ELF-1 (cell line): ENCODE measurements around the gene AP3S2.

Experiments
- DNase-seq: peaks from one replicate; pipeline ENCODE4 v3.0.0-alpha.2; 2016; ENCODE audit warnings: low read depth, low spot score

The AP3S2 gene

DNA sequence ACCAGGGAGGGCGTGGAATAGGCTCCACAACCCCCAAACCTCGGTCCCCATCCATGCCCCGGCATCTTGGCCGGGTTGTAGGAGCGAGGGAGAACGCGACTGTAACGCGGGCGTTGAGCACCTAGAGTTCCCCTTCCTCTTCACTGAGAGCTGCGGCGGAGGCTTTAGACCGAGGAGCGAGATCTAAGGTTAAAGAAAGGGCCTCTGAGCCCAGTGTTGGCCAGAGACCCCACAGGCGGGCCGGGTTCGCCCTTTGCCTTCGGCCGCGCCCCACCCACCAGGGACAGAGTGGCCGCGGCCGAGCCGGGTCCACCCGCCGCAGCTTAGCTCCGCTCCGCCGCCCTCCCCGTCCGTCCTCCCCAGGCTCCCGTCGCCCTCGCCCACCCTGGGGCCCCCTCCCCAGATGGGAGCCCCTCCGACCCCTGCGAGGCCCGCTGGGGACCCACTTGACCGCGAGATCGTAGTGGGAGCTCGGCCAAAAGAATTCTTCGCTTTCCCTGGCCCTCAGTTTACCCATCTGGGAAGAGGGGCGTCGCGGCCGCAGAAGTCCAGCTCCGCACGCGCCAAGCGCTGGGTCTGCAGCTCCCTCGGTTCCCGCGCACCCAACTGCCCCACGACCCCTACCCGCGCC lies 79.6 kb downstream of the AP3S2 start:
- no peak for DNase-seq

DNA sequence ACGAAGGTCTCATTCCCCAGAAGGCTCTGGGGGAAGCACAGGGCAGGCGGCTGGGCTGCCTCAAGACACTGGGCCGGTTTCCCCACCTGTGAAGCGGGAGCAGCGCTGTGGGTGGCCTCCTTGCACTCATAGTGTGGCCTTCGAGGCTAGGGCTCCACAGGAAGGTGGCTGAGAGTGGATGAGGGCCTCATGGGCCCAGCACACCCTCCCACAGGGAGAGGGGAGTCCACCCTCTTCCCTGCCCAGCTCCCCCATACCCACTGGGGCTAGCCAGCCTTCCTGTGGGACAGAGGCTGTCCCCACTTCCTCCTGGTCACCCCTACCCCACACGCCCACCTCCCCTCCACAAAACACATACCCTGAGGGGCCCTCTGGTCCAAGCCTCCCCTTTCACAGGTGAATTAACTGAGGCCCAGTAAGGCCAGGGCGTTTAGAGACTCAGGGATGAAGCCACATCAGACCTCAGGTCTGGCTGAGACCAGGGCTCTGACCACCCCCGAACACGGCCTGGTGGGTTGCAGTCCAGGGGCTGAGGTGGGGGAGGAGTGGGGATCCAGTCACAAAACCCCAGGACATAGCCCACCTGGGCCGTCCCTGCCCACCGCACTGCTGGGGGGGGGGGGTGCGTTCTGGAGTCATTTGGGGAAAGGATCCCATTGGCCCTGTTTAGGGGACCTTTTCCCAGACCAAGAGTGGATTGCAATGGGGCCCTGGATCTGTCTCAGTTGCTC lies 80.2 kb downstream of the AP3S2 start:
- DNase-seq: no peak

DNA sequence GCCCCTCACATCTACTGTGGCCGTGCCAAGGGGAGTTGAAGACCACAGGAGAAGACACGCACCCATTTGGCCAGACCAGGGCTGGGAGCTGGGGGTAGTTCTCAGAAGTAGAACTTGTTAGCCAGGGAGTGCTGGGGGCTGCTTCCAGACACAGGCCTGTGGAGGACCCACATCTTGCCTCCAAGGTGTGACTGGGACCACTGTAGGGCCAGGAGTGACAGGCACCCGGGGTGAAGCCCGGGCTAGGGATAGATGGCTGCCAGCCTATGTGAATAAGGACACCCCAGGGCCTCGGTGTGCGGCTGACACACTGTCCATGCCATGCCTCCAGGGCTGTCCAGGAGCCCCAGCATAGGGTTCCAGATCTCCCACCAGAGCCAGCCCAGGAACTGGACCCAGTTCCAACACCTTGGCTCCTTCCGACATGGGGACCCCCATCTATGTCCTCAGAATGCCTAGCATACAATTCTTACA lies 80.9 kb downstream of the AP3S2 start:
- no peak for DNase-seq

DNA sequence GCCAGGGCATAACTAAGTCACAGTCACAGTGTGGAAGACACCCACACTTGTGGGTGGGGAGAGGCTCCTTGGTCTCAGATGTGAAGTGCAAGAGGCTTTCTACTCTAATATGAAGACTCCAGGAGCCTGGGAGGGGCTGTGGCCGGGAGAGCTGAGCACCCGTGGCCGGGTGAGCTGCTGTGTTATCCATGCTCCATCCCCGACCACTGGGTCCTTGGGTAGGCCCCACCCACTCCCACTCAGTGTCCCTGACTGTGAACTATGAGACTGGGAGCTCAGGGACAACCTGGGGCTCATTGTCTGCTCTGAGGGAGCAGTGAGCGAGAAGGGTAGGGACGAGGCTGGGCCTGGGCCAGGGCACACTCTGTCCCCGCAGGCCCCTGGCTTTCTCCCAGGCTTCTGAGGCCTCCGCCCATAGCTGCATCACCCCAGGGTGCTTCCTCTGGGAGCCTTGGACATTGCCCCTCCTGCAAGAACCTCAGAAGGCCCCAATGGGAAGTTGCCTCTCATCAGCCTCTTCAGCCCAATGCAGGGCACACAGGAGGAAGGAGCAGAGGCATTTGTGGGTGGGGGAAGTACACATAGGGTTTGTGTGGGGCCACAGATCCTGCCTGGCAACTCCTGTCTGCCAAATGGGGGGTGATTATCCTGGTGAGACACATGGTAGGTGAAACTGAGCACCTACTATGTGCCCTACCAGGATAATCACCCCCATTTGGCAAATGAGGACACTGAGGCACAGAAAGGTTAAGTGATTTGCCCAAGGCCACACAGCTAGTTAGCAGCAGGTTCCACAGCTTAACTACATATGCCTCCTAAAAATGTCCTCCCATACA lies 81.6 kb downstream of the AP3S2 start:
- no peak for DNase-seq

DNA sequence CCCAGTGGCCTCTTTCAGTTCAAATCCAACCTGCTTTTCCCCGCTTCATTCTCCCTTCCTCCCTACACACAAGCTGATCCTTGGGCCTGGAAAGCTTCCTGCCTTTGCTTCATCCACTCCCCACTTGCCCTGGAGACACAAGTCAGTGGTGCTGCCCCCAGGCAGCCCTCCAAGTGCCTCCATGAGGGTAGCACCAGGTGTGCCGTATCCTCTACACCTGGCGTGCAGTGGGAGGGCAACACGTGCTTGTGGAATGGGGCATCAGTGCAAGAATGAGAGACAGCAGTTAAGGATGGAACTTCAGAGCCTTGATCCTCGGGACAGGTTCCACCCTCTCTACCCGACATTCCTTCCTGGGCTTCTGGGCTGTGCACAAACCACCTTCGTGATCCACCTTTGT lies 83.0 kb downstream of the AP3S2 start:
- DNase-seq: no peak

DNA sequence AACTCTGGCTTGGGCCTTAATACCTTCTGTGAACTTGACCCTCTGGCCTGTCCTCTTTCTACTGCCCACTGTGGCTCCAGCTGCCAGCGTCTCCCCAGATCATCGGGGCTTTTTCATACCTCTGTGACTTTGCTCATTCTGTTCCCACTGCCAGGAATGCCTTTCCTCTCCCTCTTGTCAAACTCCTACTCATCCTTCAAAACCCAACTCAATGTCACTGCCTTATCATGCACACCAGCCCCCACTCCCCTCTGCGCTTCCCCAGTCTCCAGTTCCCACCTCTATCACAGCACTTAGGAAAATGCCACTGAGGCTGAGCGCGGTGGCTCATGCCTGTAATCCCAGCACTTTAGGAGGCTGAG lies 84.0 kb downstream of the AP3S2 start:
- DNase-seq: no peak

DNA sequence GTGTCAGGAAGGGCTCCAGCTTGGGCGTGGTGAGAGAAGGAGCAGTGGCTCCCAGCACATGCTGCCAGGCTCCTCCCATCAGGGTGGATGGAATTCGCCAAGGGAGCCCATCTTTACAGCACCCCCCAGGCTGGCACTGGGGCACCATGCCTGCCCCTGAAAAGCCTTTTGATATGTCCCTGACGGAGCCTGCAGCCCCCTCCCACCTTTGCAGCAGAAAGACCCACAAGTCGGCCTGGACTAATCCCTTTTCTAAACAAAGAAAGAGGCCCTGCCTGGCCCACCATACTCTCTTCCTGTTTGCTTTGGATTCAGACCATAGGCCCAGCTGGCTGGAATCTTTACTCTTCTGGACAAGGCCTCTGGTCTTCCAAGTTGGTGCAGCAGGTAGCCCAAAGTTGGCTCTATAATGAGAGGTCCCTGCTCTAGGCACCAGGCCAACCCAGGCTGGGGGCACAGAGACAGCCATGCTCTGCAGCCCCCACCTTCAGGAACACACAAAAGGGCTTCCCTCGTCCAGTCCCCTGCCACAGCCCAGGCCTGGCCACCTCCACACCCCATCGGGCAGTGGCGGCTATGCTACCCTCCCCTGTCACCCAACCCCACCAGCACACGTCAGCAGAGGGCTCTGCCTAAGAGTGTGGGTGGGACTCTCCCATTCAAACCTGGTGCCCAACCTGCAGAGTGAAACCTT lies 84.6 kb downstream of the AP3S2 start:
- no peak for DNase-seq

DNA sequence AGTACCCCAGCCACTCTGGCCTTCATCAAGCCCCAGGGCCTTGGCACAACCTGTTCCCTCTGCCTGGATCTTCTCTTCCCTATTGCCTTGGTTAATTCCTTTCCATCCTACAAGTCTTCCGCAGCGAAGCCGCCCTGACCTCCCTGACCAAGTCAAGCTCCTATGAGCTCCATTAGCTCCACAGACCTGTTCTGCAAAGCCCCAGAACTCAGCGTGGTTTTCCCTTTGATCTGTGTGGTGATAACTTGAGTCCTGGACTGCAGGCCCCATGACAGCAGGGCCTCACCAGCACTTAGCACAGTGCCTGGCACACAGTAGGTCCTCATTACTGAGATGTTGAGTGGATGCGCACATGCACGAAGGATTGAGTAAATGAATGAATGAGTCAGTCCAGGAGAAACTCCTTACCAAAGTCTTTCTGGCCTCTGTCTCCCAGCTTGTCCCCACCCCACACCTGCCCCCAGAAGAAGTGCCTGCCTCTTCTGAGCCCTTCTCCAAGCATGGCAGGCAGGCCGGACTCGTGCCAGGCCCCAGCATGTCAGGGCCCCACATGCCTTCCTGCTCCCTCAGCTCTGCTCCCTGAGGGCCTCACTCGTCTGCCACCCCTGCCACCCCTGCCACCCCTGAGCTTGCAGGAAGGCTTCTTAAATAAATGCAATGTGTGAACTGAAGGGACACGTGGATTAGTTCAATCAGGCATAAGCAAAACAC lies 85.5 kb downstream of the AP3S2 start:
- DNase-seq: peak; percentile 53

DNA sequence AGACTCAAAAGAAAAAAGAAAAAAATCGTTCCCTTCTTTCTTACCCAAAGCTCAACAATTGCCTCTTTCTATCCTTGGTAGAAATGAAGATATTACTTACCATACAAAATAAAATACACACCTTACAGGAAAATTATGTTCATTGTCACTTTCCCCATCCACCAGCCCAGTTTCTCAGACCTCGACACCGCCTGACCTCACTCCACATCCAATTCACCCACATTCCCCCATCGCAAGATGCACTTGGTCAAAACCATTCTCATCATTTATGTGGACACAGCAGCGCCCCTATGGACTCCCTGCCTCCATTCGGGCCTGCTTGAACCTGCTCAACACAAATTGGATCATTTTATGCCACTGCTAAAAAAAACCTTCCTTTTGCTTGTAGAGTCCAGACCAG lies 86.1 kb downstream of the AP3S2 start:
- DNase-seq: no peak

DNA sequence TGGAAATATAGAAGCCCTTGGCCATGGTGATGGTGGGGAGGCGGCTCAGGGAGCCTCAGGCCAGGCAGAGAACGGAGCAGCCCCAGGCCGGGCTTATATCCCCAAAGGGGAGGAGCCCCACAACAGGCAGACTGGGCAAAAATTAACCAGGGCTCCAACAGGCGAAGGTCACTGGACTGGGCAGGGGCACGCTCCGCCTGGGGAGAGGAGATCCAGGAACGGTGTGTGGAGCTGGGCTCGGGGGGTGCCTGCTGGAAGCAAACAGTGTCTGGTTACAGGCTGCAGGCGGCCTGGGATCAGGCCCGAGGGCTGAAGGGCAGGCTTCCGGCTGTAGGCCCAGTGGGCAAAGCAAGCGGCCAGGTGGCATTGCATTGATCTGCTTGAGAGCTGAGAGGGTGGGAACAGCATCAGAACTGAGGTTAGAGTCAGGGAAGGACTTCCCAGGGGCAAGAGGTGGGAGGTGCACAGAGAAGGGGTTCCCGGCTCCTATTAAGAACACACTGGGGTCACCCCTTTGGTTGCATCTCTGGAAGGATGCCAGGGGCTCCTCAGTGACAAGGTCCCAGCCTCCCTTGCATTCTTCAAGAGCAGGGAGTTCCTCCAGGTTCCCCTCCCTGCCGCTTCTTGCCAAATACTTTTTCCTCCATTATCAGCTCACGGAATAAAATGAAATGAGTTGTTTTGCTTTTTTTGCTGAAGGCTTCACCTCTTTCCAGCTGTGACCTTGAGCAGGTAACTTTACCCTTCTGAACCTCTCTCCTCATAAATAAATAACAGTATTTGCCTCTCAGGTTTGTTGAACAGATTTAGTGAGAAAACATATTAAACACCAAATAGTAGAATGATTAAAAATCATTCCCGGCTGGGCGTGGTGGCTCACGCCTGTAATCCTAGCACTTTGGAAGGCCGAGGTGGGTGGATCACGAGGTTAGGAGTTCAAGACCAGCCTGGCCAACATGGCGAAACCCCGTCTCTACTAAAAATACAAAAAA lies 86.9 kb downstream of the AP3S2 start:
- no peak for DNase-seq

DNA sequence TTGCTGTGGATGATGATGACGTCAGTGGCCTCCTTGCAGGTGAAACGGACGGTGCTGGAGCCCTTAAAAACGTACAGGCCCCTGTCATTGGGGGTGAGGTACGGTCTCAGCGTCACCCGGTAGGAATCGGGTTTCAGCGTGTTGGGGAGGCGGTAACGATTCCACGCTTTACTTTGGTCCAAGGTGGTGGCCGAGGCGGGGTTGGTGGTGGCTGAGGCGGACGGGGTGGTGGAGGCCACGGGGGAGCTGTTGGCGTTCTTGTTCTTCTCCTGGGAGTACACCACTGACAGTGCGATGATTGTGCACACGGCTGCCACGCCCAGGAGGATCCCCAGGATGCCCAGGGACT lies 87.6 kb downstream of the AP3S2 start:
- no peak for DNase-seq

DNA sequence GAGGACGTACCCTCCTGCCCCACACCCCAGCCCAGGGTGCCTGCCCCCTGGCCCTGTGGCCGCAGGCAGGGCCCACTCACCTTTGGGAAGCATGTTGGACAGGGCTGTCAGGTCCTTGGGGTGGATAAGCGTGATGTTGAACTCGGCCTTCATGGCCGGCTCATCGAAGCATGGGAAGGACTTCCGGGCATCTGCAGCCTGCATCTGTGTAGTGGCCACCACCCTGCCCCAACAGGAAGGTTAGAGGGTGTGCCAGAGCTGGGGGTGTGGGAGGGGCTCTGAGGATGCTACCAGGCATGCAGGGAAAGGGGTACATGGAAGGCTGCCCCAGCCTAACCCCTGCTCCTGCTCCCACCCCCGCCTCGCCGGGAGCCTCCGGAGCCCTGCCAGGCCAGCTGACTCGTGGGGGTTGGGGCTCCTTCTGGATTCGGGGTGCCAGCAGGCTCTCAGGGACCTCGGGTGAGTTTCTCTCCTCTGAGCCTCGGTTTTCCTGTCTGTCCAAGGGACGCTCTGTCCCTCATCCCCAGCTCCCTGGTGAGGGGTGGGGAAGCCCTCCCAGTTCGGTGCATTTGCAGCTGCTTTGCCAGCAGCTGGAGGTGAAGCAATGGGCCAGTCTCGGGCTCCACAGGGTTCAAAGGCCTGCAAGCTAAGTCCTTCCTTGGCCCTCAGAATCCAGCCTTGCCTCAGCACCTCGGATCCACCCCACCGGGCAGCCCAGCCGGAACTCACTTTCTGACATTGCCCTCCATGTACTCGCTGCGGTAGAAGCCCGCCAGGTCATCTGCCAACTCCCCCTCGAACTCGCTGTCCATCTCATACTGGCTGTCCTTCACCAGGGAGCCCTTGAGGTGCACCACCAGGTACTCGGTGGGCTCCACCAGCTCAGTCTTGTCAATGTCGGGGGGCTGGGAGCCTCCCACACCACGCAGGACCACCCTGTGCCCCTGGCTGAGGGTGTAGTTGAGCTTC lies 88.3 kb downstream of the AP3S2 start:
- DNase-seq: no peak

DNA sequence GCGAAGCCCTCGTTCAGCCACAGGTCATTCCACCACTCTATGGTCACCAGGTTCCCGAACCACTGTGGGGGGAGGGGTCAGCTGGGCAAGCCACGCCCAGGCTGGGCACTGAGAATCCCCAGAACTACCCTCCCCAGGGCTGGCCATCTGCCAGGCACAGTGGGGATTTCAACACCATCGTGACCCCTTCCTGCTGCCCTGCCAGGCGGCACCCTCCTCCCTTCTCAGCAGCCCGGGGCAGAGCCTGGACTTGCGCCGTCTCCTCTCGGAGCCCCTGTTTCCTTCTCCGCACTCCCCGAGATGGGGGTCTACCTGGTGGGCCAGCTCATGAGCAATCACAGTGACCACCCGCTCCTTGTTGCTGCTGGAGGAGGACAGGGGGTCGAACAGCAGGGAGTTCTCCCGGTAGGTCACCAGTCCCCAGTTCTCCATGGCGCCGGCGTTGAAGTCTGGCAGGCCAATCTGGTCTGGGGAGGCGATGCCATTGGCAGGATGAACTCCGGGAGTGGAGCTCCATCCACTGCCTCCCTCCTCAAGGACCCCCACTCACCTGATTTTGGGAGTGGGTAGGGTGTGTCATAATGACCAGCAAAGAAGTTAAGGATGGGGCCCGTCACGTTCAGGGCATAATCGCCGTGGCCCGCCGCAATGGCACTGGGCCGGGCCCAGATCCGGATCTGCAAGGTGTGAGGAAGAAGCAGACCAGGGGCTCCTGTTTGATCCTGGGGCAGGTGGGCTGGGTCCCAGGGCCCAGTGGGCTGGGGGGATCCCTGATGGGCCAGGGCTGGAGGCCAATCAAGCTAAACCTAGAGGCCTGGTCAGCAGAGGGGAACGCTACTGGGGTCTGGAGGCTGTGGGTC lies 89.6 kb downstream of the AP3S2 start:
- no peak for DNase-seq

DNA sequence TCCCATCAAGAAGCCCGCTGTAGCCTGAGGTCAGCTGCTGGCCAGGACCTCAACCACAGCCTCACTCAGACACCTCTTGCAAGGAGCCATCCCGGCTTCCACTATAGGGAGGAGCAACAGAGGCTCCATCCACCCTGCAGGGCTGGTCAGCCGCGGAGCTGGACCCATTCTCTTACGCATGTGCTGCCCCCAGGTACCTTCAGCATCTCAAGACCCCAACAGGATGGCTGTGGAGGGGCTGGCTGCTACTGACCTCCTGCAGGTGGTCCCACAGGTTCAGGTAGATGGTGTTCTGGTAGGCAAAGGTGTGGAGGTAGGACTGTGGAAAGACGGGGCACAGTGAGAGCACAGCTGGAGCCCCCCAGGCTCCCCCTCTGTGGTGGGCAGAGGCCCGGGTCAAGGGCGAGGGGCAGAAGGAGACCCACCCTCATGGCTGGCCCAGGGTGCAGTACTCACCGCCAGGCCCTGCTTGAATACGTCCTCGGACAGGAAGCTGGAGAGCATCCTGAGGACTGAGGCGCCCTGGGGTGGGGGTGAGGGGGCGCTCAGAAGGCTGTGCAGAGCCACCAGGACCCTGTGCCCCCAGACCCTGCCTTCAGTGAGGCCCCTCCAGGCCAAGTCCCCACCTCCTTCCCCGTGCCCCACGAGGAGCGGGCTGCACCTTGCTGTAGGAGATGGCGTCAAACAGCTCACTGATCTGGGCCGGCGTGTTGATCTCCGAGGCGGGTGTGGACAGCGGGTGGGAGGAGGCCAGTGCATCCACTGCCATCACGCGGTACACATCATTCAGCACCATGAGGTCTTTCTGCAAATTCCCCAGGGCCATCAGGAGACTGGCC lies 90.6 kb downstream of the AP3S2 start:
- no peak for DNase-seq

DNA sequence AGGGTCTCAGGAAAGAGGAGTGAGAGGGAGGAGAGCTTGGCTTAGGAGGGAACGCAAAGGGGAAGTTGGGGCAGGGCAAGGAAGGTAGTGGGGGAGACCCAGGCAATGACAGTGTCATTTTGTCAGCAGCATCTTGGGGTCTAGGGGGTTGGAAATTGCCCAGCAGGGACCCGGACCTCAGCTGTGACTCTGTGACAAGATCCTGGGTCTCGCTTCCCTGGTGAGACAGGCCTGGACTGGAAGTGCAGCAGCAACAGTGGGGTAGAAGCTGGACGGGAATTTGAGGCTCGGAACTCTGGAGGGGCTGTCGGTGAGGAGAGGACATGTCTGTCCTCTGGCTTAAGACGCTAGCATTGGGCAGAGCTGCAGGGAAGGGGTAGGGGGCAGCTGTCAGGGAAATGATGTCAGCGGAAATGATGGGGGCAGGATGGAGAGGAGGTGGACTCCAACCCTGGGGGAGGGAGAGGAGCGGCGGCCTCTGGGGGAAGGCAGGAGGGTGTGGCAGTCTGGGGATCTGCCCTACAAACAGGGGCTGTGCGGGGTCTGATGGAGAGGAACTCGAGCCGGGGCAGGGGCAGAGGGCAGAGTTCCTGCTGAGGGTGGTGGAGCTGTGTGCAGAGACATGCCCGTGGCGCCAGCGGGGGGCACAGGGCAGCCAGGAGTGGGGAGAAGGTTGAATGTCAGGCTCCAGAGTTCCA lies 91.4 kb downstream of the AP3S2 start:
- DNase-seq: no peak

DNA sequence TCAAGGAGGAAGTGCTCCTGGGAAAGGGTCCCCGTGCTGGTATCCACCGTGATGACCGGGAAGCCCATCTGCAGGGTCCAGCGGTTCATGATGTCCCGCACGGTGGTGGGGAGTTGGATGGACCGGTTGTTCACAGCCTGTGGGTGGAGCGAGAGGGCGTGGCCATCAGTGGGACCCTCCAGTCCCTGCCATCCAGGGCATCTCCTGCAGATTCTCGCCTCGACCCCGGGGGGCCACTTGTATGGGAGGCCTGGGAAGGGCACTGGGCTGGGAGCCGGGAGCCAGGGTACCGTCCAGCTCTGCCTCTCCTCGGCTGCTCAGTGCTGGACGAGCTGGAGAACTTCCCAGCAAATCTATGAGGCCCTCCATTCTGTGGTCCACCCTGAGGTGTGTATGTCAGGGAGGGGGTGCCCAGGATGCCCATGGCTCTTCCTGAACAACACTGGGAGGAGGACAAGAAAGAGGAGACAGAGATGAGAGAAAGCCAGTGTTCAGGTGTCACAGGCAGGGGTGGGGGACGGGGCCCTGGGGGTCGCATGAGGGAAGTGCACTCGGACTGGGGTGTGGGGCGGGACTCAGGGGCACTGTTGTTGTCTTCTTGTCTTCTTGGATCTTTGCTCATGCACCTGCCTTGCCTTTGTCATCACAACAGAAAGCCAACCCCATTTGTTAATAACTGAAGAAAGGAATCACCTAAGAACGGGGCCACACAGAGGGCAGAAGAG lies 92.2 kb downstream of the AP3S2 start:
- no peak for DNase-seq
